Eye (tissue), 1 donor: ENCODE data around the gene USP13.

Experiments
- DNase-seq: peaks from one replicate; pipeline ENCODE4 v3.0.0-alpha.2; 2015

Gene USP13

GRCh38 chr3:179700716-179701115, 47.9 kb downstream of the USP13 start:
- DNase-seq: no peak

GRCh38 chr3:179701176-179701827, 48.5 kb downstream of the USP13 start:
- no peak for DNase-seq

- DNase-seq: no peak
Measured at GRCh38 chr3:179702271-179702947, 49.6 kb downstream of the USP13 start.

GRCh38 chr3:179703816-179704215, 51.0 kb downstream of the USP13 start:
- no peak for DNase-seq

GRCh38 chr3:179706233-179706632, 53.4 kb downstream of the USP13 start:
- DNase-seq: no peak

GRCh38 chr3:179710079-179710478, 57.2 kb downstream of the USP13 start:
- no peak for DNase-seq

- no peak for DNase-seq
Measured at GRCh38 chr3:179713643-179714090, 60.8 kb downstream of the USP13 start.

- no peak for DNase-seq
Measured at GRCh38 chr3:179715582-179715981, 62.7 kb downstream of the USP13 start.

GRCh38 chr3:179716226-179716625, 63.4 kb downstream of the USP13 start:
- no peak for DNase-seq

- DNase-seq: no peak
Measured at GRCh38 chr3:179716811-179717210, 64.0 kb downstream of the USP13 start.

GRCh38 chr3:179717219-179717618, 64.4 kb downstream of the USP13 start:
- DNase-seq: no peak

- DNase-seq: no peak
Measured at GRCh38 chr3:179719048-179719734, 66.4 kb downstream of the USP13 start.

GRCh38 chr3:179720196-179720595, 67.4 kb downstream of the USP13 start:
- DNase-seq: no peak

GRCh38 chr3:179723617-179724016, 70.8 kb downstream of the USP13 start:
- DNase-seq: no peak

GRCh38 chr3:179726075-179726699, 73.3 kb downstream of the USP13 start:
- no peak for DNase-seq

GRCh38 chr3:179729086-179729485, 76.2 kb downstream of the USP13 start:
- DNase-seq: no peak

- DNase-seq: no peak
Measured at GRCh38 chr3:179729981-179730380, 77.1 kb downstream of the USP13 start.

GRCh38 chr3:179730506-179730905, 77.7 kb downstream of the USP13 start:
- no peak for DNase-seq

GRCh38 chr3:179731544-179731943, 78.7 kb downstream of the USP13 start:
- no peak for DNase-seq

- DNase-seq: no peak
Measured at GRCh38 chr3:179732661-179733348, 80.0 kb downstream of the USP13 start.

- no peak for DNase-seq
Measured at GRCh38 chr3:179733797-179734196, 81.0 kb downstream of the USP13 start.

GRCh38 chr3:179734497-179735281, 81.8 kb downstream of the USP13 start:
- DNase-seq: no peak
